RWPE1 (cell line): ENCODE data around the gene PDYN.

Source experiments
- CTCF ChIA-PET: fragments of 350-600 bp; sonication (Branson Sonifier 250); formaldehyde crosslinking; extraction: SDS; loops from one replicate; lab custom pipeline; 2021; lab: Yijun Ruan, JAX
- POLR2A ChIA-PET: fragments of 400-600 bp; formaldehyde crosslinking; extraction: SDS; loops from one replicate; lab custom pipeline; 2020; ENCODE audit warnings: antibody characterized with exemption; ENCODE audit not compliant: low non-redundant PET; lab: Yijun Ruan, JAX
- DNase-seq: peaks from one replicate; pipeline ENCODE4 v3.0.0; 2012; ENCODE audit warnings: low spot score
- H3K27ac ChIP-seq: fragments of 450-650 bp; 2 replicates; pipeline ENCODE4 v1.5.1; 2017
- CTCF ChIP-seq: fragments of 450-650 bp; conservative IDR thresholded peaks from 2 replicates; pipeline ENCODE4 v1.5.1; 2017; ENCODE audit warnings: low read depth, mild to moderate bottlenecking

Gene PDYN

GRCh38 chr20:1949347-1950100 lies 44.3 kb downstream of the PDYN start:
- CTCF ChIA-PET: interaction anchor here (0.6 to 0.7 kb wide), 2 partner anchors 68 to 113 kb away, joined by 3 to 4 read pairs; no protein-coding TSS in a partner anchor
- POLR2A ChIA-PET: no interaction called here
- H3K27ac ChIP-seq: no peak overlapping the region
- DNase-seq: no peak
- no peak for TF ChIP-seq CTCF

- no peak overlapping the region; the same call in 1 of the 2 replicates for H3K27ac ChIP-seq
- ChIA-PET POLR2A (no interaction called here), CTCF (no interaction called here)
- DNase-seq: no peak
- no peak for TF ChIP-seq CTCF
Observed at GRCh38 chr20:1947535-1947846, 46.4 kb downstream of the PDYN start.

GRCh38 chr20:1946762-1947534 lies 46.9 kb downstream of the PDYN start:
- peak overlapping the region; percentile 40 for H3K27ac ChIP-seq
- POLR2A ChIA-PET: no interaction called here
- CTCF ChIA-PET: interaction anchor here (0.6 to 0.8 kb wide), 2 partner anchors 228 to 762 kb away, joined by 3 to 5 read pairs; partner anchors contain the start of gene TMEM74B
- peak; percentile 28 for DNase-seq
- no peak for TF ChIP-seq CTCF

- ChIA-PET POLR2A (no interaction called here), CTCF (interaction anchor here (0.8 kb wide), 1 partner anchor 762 kb away, joined by 3 read pairs; the partner anchor contains the start of gene TMEM74B)
- no peak for DNase-seq
- no peak for TF ChIP-seq CTCF
- H3K27ac ChIP-seq: no peak overlapping the region
Observed at GRCh38 chr20:1946442-1946761, 47.5 kb downstream of the PDYN start.

- ChIA-PET CTCF (no interaction called here), POLR2A (no interaction called here)
- no peak for DNase-seq
- no peak for TF ChIP-seq CTCF
- peak overlapping the region; percentile 69 for H3K27ac ChIP-seq
Observed at GRCh38 chr20:1945660-1946059, 48.2 kb downstream of the PDYN start.

- DNase-seq: no peak
- CTCF ChIA-PET: no interaction called here
- H3K27ac ChIP-seq: peak overlapping the region; percentile 69
- POLR2A ChIA-PET: no interaction called here
- TF ChIP-seq CTCF: no peak
Observed at GRCh38 chr20:1945134-1945618, 48.7 kb downstream of the PDYN start.
